ENCODE data around the gene GPBP1.

DNA sequence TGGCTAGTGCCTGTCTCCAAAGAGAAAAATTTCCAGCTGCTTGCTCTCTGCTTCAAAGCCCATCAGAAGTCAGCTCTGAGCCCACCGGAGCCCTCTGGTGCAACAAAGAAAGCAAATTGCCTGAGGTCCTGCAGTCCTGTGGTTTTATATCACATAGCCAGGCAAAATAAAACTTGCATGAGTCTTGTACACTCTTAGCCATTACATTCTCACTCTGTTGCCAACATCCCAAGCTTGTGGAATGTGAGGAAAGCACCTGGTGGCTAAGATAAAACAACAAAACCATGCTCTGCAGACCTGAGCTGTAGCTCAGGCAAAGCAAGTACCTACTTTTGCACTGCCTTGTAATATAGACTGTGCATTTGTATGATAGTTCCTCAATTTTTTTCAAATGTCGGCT is 133.7 kb downstream of the GPBP1 start:
- TF ChIP-seq, protein P1, sequence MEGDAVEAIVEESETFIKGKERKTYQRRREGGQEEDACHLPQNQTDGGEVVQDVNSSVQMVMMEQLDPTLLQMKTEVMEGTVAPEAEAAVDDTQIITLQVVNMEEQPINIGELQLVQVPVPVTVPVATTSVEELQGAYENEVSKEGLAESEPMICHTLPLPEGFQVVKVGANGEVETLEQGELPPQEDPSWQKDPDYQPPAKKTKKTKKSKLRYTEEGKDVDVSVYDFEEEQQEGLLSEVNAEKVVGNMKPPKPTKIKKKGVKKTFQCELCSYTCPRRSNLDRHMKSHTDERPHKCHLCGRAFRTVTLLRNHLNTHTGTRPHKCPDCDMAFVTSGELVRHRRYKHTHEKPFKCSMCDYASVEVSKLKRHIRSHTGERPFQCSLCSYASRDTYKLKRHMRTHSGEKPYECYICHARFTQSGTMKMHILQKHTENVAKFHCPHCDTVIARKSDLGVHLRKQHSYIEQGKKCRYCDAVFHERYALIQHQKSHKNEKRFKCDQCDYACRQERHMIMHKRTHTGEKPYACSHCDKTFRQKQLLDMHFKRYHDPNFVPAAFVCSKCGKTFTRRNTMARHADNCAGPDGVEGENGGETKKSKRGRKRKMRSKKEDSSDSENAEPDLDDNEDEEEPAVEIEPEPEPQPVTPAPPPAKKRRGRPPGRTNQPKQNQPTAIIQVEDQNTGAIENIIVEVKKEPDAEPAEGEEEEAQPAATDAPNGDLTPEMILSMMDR (IDR thresholded peaks at IDR 0.05; ENCODE audit: low read length), result no peak
- no peak for TF ChIP-seq EZH2 (optimal IDR thresholded peaks at IDR 0.05; ENCODE audit: low read depth, low read length)
